GM18507 (cell line): ENCODE measurements around the gene GPX8.

ENCODE experiments used
- DNase-seq: peaks from one replicate; pipeline ENCODE4 v3.0.0; 2011; ENCODE audit warnings: low read depth; ENCODE audit not compliant: insufficient read length; ENCODE audit errors: extremely low spot score
- FAIRE-seq: peaks from 2 replicates; lab custom pipeline; 2011; peaks lifted over from hg19 to GRCh38; lab: Jason Lieb, UNC

The GPX8 gene, protein sequence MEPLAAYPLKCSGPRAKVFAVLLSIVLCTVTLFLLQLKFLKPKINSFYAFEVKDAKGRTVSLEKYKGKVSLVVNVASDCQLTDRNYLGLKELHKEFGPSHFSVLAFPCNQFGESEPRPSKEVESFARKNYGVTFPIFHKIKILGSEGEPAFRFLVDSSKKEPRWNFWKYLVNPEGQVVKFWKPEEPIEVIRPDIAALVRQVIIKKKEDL

DNA sequence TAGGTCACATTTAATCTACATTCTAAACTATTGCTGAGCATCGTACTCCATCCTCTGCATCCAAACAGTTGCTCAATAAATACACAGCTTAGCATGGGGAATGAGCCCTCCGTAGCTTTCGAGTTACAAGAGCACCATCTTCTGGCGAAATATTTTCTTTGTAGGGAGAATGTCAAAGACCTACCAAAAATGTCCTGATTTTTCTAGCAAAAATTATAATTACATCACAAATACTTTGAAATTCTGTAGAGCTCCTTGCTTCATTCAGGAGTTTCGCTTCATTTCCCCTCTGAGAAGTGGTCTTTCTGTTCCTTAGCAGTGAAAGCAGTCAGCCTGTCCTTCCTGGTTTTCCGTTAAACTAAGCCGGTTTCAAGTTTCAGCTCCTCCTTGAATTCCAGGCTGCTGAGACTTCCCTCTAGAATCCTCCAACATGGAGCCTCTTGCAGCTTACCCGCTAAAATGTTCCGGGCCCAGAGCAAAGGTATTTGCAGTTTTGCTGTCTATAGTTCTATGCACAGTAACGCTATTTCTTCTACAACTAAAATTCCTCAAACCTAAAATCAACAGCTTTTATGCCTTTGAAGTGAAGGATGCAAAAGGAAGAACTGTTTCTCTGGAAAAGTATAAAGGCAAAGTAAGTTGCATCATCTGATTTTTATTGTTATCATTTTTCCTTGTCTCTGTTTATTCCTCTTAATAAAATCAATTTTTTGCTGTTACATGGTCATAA is at the start of gene GPX8:
Gene GPX8, plus strand, starts transcription at position 409 of the 730 bp plus-strand sequence. Its CDS starts 22 bp downstream, at position 431.
- peak; percentile 47 for FAIRE-seq
- no peak for DNase-seq

DNA sequence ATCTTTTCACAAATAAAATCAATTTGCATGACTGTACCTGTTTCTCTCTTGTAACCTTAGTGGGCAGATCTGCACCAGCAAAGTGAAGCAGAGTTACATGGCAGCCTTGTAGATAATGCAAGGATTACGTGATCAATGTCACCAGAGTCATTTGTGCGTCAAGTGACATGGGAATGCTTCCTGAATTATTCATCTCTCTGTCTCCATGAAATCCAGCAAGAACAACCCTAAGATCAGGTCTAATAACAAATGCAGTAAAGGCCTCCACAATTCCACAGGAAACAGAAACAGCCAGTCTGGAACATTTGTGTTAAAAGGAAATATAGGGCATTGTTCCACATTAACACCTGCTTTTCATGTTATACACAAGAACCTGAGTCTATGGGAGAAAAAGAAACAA is 49.8 kb upstream of the GPX8 start:
- no peak for FAIRE-seq

DNA sequence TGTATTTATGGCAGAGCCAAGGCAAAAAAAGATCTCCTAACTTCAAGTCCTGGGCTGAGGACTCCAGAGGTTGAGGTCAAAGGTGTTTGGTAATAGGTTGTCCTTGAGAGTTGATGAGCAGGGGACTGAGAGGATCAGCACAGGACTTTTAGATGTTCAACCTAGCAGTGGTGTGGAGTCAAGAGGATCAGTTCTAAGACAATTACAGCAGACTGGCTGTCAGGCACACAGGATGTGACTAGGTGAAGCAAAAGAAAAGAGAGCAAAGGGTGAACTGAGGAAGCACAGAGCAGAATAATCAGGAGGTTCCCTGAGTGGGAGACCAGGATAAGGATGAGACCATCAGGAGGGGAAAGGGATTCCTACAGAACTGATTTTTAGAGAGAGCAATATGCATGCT is 46.6 kb upstream of the GPX8 start:
- DNase-seq: no peak
- FAIRE-seq: no peak

More for the DNA sequence above, 49.8 kb upstream of the GPX8 start:
- DNase-seq: no peak

DNA sequence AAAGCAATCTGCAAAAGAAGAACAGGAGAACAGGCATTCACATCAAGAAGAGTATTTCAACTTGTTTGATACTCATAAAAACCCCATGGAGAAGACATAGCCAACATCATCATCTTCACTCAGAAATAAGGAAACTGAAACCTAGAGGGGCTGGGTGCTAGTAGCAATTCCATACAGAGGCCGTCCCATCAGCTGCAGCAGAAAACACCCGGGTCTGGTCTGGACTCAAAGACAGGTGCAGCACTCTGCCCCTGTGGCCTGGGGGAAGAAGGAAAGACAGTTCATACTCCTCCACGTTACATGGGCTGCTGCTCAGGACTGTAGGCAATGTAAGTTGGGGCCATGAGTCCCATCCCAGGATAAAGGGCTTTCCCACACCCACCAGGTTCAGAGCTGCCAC is 45.9 kb upstream of the GPX8 start:
- FAIRE-seq (no peak), DNase-seq (no peak)

DNA sequence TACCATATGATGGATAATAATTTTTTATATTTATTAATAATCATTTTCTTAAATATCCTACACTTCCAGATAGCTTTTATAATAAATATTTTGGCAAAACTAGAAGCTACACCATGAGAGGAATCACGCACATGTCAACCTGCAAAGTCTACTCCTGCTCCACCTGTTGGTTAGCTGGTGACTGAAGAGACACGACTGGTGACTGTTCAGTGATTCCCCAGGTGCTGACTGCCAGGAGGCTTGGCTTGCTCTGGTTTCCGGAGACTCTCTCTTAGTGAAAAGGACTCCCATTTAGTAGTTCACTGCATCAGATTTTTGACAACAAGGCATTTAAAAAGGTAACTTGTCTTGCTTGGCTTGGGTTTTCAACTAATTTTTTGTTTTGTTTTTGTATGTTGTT is 36.6 kb upstream of the GPX8 start:
- no peak for FAIRE-seq

DNA sequence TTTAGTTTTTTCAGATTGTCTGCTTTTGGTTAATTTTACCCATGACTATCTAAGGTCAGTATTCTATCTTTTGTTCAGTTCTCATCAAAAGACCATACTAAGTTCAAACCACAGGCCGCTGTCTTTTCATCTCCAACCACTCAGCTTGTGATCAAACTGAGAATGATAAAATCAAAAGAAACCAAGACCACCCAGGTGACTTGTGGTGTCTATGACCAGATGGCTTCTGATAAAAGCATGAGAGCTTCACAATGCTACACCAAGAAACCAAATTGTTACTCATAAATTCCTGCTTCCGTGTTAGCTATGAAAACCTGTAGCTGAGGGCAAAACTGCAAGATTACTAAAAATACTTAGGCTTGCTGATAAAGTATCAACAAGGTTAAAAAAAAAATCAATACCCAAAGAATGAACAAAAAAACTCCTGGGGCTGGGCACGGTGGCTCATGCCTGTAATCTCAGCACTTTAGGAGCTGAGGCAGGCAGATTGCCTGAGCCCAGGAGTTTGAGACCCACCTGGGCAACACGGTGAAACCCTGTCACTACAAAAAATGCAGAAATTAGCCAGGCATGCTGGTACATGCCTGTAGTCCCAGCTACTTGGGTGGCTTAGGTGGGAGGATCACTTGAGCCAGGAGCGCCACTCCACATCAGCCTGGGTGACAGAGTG is 25.8 kb upstream of the GPX8 start:
- FAIRE-seq: no peak
- no peak for DNase-seq

More for the DNA sequence above, 36.6 kb upstream of the GPX8 start:
- no peak for DNase-seq

DNA sequence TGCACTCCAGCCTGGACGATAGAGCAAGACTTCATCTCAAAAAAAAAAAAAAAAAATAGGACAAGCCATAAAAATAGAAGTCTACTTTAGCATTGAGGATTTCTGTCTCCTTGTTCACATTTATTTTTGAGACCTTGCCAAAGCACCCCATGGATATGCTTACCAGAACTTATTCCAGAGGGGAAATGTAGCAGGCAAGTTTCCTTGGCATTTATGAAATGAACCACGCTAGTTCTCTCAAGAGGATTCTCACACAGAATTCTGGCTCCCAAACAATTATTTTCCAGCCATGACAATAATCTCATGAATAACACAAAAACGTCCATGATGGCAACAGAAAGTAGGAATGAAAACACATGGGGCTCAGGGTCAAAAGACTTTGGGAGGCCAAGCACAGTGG is 23.4 kb upstream of the GPX8 start:
- DNase-seq: no peak
- FAIRE-seq: no peak

DNA sequence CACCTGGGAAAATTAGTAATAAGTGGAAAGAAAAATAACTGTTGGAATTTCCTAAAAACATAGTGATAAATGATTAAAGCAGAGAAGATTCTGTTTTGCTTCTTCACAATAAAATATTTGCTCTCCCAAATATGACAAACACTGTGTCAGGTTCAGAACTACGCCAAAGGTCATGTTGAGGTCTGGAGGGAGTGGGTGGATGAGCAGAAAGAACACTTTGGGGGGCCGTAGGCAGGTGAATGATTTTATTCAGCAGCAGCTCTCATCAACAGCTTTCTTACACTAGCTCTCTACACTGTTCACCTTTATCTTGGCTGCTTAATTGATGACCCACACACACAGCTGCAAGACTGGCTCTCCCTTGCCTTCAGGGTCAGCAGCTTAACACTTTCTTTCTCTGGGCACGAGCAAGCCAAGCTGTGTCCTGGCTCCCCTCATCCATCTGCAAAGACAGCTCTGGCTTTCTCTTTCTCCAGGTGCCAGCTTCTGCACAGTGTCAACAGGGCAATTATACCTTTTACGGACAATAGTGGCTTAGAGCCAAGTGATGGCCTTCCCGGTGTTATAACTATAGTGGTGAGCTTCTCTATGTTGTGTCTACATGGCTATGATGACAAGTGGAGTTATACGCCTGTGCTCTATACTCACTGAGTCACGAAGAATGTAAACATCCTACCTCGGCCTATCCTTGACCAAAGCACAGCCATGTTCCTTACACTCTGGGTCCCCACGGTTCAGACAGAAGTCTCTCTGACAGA is 18.9 kb upstream of the GPX8 start:
- DNase-seq (no peak), FAIRE-seq (no peak)

DNA sequence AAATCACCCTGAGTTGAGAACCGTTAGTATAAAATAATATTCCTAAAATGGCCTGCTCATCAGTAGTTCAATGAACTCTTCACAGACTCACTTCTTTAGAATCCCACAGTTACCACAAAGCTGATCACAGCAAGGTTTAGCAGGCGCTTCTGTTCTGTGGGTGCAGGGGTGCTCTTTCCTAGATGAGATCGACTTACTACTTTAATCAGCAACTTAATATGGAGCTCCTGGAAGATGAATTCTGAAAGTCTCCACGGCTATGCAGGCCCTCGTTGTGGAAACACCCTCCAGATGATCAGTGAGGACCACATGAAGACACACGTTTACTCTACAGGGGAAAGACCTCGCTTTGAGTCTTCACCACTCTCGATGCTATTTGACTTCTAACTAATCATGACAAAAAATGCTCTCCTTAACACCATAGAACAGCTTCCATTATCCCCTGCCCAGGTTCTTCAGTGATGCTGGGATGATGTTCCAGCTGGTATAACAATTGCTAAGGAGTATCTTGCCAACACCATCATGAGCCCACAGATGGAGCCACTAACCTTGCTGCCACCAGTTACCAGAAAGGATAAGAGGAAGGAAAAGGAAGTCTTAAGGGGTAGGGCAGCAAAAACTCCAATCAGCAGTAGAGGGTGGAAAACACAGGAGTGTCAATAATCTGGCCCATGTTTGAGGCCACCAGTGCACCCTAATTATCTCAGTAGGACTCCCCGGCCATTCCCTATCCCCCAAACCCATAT is 17.9 kb upstream of the GPX8 start:
- no peak for FAIRE-seq

DNA sequence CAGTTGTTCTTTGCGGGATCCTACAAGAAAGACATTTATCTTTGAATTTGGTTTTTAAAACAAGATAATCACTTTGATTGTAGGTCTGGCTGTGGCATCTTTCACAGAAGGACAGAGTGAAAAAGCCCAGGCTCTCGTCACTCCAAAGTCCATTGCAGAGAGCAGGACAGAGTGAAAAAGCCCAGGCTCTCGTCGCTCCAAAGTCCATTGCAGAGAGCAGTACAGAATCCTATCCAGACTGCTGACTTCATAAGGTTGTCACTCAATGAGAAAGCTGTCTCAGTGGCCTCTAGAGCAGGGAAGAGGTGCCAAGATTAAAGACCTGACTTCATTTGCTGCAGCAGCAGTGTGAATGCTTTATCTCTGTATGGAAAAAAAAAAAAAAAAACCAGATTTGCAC is 16.3 kb upstream of the GPX8 start:
- FAIRE-seq: no peak
- no peak for DNase-seq

More for the DNA sequence above, 17.9 kb upstream of the GPX8 start:
- DNase-seq: no peak

DNA sequence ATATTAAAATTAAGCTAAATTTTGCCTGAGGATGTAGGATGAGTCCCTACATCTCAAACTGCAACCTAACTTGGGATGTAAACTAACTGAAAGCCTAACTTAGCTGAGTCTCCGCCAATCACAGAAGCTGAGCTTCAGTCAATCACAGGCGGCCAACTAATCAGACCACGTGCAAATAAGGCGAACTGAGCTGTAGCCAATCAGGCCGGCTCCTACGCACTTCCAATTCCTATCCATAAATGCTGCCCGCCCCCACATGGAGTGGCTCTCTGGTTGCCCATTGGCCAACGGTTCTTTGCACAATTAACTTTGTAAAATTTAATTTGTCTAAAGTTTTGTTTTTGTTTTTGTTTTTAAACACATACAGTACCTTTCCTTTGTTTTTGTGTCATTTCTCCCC is 13.9 kb upstream of the GPX8 start:
- DNase-seq: no peak
- no peak for FAIRE-seq

DNA sequence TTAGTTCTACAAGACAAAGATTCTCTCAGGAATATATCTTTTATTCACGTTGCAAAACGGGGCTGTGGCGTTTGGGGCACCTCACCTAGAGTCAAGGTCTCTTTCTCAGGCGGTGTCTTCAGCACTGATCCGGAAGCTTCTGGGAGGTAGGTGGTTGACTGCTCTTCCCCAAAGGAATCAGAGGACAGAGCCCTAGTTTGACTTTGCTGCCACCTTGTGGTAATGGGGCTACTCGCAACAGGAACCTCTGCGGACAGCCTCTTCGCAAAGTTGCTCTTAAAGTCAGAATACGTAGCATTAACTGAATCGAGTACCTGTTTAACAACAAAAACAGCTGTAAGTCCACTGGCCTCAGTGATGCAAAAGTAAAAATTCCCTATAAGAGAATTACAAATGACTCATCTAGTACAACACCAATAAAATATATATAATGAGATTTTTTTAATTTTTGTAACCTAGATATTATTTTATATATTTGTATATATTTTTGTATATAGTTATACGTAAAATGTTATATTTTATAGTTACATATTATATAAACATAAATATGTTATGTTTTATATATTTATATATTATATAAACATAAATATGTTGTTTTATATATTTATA is 13.3 kb upstream of the GPX8 start:
- FAIRE-seq (peak; percentile 91), DNase-seq (peak; percentile 29)

DNA sequence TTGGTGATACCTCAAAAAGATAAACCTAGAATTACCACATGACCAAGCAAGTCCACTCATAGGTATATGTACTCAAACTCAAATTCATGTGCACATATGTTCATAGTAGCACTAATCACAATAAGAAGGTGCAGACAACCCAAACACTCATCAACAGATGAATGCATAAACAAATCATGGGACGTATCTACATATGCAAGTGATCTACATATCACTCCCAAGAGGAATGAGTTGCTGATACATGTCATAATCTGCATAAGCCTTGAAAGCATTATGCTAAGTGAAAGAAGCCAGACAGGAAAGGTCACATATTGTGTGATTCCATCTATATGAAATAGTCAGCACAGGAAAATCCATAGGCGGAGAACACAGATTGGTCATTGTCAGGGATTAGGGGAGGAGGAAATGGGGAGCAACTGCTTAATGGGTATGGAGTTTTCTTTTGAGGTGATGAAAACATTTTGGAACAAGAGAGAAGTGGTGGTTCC is 10.6 kb upstream of the GPX8 start:
- DNase-seq: no peak
- no peak for FAIRE-seq

DNA sequence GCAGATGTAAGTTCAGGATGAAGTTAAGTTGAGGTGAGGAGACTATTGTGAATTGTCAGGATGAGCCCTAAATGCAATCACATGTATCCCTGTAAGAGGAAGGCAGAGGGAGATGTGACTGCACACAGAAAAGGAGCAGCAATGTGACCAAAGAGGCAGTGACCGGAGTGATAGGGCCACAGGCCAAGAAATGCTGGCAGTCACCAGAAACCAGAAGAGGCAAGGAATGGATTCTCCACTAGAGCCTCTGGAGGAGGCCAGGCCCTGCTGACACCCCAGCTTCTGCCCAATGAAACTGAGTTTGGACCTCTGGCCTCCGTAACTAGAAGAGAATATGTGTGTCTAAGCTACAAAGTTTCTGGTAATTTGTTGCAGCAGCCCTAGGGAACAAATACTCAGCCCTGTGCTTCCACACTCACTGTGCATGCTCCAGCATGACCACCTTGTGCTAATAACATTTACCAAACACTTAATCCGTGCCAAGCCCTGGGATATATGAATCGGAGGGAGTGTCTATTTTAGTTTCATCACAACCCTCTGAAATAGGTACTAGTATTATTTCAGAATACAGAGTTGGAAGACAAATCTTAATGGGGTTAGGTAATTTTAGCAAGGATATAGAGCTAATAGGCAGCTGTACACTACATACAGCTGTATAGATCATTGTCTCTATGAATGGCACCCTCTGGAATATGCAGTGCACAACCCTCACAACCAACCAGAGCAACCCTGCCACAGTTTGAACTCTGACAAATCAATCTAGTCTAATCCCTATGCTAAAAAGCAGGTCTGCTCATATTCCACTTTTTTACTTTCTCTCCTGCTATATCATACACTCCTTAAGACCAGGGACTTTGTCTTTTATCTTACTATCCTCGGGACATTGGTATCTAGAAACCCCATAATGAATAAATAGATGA is 7.8 kb upstream of the GPX8 start:
- FAIRE-seq (no peak), DNase-seq (no peak)

DNA sequence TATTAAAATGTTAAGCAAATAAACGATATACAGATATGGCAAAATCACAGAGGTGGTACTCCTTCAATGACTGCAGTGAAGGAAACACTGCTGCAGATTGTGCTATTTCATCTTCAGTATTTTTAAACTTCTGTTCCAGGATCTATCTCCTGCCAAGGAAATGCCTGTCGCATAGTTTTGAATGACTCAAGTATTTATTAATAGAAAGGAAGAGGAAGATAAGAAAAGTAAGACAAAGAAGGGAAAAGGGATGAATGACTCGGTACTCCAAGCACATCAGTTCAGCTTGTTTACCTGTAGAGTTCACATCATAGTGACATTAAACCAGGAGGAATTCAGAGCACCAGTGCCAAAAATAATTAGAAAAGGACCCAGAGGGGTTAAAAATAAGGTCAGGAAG is 5.1 kb upstream of the GPX8 start:
- DNase-seq (no peak), FAIRE-seq (no peak)

DNA sequence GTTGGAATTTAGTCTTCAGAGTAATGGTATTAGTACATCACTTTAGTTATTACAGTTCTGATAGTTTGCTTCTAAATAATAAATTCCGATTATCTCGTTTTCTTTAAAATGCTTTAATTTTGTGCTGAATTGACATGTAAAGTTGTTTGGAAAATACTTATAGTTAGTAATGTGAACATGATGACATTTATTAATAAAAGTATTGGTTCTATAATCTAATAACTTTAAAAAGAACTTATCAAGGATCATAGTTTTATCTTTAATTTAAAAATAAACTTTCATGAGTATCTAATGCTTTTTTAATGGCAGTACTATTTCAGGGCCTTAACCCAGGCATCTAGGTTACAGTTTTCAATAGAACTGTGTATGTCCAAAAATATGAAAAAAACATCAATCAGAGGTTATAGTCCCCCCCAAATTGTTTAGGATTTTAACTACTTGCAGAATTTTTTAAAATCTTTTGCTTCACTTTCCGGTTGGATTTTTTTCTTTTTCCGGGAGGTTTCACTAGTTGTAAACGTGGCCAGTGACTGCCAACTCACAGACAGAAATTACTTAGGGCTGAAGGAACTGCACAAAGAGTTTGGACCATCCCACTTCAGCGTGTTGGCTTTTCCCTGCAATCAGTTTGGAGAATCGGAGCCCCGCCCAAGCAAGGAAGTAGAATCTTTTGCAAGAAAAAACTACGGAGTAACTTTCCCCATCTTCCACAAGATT is 680 bp downstream of the GPX8 start:
- FAIRE-seq (no peak), DNase-seq (no peak)

DNA sequence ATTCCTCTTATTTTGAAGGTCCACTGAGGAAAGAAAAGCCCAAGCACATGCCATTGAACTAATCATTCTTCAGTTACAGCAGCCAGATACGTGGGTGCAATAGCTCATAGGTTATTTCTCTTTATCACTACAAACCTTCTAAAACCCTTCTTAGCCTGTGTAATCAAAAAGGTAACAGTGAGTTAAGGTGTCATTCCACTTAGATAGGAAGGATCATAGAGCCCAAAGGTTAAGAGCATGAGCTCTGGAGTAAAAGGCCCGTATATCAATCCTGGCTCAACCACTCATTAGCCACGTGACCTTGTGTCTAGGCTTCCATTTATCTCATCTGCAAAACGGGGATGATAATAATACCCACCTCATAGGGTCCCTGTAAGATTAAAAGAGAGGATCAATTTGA is 2.7 kb downstream of the GPX8 start:
- FAIRE-seq (no peak), DNase-seq (no peak)
